Muscle of arm (tissue), 12 donors: ENCODE results near the gene NUP133. TPM values are rescaled to one million over a fixed set of nuclear protein-coding genes. Genes with fewer than 3 reads are reported as not detected.

Experiments used
- polyA plus RNA-seq, 12 donors: library from polyadenylated mRNA; unstranded; fragments of 120-200 nt; gene quantifications; one replicate each; pipeline ENCODE4 v1.2.1, GENCODE V29; 2013; ENCODE audit not compliant: insufficient read length in 12 of 12

The NUP133 gene
- polyA plus RNA-seq, 12 donors = 17.1 to 38.9 (median 31.1) TPM; not detected in 1

Other genes with a start within 250 kb of the NUP133 start
- gene RAB4A, start 237.2 kb downstream of the NUP133 start, polyA plus RNA-seq = 10 to 100 TPM in 11 of 12 donors, not detected in 1; 37.2 to 64.2 (median 51.7) TPM
- gene CCSAP, start 165.3 kb downstream of the NUP133 start, polyA plus RNA-seq = 10 to 100 TPM in 1 of 12 donors, 1 to 10 TPM in 10, not detected in 1; 6.2 to 10.5 (median 7.5) TPM
- gene ACTA1, start 74.2 kb downstream of the NUP133 start, polyA plus RNA-seq = over 10,000 TPM in 5 of 12 donors, 1,000 to 10,000 TPM in 7; 3,117 to 18,980 (median 8,257) TPM
- gene ABCB10, start 50.4 kb upstream of the NUP133 start, polyA plus RNA-seq = 10 to 100 TPM in 11 of 12 donors, not detected in 1; 12.1 to 31.9 (median 17.4) TPM
- gene TAF5L, start 117.8 kb upstream of the NUP133 start, polyA plus RNA-seq = 10 to 100 TPM in 11 of 12 donors, not detected in 1; 10.1 to 18.2 (median 12.0) TPM
- gene URB2, start 117.9 kb upstream of the NUP133 start, polyA plus RNA-seq = 1 to 10 TPM in 11 of 12 donors, not detected in 1; 1.8 to 7.7 (median 6.4) TPM